Amniotic epithelial cell (primary cell): ENCODE results near the gene RPN1.

Source experiments
- DNase-seq: peaks from one replicate; pipeline ENCODE4 v3.0.0-alpha.2; 2010; ENCODE audit warnings: low read depth

RPN1 gene

GRCh38 chr3:128648940-128649663 lies 1.5 kb downstream of the RPN1 start:
- DNase-seq = peak; percentile 10

DNA sequence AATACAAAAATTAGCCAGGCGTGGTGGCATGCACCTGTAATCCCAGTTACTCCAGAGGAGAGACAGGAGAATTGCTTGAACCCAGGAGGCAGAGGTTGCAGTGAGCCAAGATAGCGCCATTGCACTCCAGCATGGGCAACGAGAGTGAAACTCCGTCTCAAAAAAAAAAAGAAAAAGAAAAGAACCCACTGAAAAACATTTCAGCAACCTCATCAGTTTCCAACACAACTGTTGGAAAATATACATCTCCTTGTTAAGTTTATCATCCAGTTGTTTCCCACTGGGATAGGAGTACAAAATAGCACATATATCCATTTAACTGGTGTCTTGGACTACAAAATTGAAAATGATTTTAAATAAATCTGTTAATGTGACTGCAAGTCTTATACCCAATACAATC lies 2.2 kb downstream of the RPN1 start:
- no peak for DNase-seq

- no peak for DNase-seq
Observed at GRCh38 chr3:128647307-128647706, 3.3 kb downstream of the RPN1 start.

GRCh38 chr3:128634075-128634611 lies 16.5 kb downstream of the RPN1 start:
- DNase-seq = no peak

DNA sequence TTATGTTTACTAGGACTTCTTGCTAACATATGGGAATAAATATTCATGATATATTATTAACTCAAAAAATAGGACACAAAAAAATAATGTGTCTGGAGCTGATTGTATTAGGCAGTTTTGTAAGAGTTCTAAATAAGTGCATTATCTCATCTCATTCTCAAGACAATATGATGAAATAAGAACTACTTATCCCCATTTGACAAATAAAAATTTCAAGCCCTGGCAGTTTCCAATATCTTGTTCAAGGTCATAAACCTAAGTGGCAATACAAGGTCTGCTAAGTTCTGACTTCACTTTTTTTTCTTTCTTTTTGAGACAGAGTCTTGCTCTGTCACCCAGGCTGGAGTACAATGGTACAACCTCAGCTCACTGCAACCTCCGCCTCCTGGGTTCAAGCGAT lies 18.3 kb downstream of the RPN1 start:
- DNase-seq = peak; percentile 34

GRCh38 chr3:128629936-128630335 lies 20.7 kb downstream of the RPN1 start:
- DNase-seq = no peak

DNA sequence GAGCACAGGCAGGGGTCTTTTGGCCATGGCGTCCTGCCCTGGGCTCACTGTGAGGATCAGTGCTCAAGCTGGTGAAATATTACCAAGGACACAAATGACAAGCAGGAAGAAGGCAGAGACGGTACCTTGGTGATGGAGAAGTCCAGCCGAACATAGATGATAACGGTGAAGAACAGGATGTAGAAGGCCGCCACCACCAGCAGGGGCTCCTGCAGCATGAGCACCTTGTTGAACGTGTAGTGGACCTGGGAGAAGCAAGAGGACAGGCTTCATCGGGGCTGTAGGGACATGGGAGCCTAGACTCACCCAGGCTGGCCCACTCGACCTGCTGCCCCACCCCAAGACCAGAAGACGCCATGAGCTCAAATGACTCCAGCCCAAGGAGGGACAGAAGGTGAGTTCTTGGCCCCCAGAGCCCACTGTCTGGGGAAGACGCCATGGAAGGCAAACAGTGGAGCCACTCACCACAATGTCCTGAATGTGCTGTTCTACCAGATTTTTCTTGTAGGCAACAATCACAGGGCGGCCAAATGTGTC lies 25.1 kb downstream of the RPN1 start:
- DNase-seq = no peak

GRCh38 chr3:128624526-128625138 lies 26.0 kb downstream of the RPN1 start:
- DNase-seq = peak; percentile 41

GRCh38 chr3:128623762-128624176 lies 26.8 kb downstream of the RPN1 start:
- peak; percentile 76 for DNase-seq

GRCh38 chr3:128621931-128622330 lies 28.7 kb downstream of the RPN1 start:
- no peak for DNase-seq

DNA sequence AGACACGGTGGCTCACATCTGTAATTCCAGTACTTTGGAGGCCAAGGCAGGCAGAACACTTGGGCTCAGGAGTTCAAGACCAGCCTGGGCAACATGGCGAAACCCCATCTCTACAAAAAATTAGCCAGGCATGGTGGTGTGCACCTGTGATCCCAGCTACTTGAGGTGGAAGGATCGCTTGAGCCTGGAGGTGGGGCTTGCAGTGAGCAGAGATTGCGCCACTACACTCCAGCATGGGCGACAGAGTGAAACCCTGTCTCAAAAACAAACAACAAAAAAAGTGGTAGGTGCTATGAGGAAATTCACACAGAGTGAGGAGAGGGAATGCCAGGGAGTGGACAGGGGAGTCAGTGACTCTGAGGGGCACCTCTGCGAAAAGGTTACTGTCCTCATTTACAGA lies 29.4 kb downstream of the RPN1 start:
- no peak for DNase-seq

DNA sequence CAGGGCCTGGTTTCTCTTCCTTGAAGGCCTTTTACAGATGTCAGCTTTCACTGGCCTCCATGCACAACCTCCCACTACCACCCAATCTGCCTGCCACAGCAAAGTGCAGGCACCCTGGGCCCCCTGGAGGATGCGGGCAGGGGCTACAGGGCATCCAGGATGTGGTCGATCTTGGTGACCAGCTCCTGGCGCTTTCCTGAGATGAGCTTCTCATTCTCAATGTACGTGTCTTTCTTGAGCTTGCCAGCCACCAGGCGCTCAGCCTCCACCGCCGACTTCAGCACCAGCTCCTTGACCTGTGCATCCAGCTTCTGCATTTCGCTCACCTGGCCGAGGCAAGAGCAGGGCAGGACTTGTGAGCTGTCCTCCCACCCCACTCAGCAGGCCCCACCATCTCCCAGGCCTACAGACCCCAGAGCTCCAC lies 30.3 kb downstream of the RPN1 start:
- no peak for DNase-seq

GRCh38 chr3:128619146-128619890 lies 31.3 kb downstream of the RPN1 start:
- DNase-seq = peak; percentile 97

- DNase-seq = peak; percentile 26
Observed at GRCh38 chr3:128618398-128618726, 32.3 kb downstream of the RPN1 start.

- peak; percentile 91 for DNase-seq
Observed at GRCh38 chr3:128617557-128618397, 32.8 kb downstream of the RPN1 start.

DNA sequence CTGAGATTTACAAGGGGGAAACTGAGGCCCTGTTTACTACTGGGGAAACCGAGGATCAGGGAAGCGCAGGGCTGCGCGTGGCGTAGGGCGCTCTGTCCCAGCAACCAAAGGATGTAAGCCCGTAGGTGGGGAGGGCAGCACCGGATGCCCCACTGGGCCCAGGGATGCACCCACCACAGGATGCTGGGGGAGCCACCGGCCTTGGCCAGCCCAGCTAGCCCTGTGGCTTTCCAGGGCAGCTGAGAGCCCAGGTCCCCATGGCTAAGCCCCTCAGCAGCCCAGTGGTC lies 33.4 kb downstream of the RPN1 start:
- DNase-seq = no peak

- no peak for DNase-seq
Observed at GRCh38 chr3:128616516-128617269, 33.9 kb downstream of the RPN1 start.

GRCh38 chr3:128614076-128614475 lies 36.5 kb downstream of the RPN1 start:
- DNase-seq = no peak

DNA sequence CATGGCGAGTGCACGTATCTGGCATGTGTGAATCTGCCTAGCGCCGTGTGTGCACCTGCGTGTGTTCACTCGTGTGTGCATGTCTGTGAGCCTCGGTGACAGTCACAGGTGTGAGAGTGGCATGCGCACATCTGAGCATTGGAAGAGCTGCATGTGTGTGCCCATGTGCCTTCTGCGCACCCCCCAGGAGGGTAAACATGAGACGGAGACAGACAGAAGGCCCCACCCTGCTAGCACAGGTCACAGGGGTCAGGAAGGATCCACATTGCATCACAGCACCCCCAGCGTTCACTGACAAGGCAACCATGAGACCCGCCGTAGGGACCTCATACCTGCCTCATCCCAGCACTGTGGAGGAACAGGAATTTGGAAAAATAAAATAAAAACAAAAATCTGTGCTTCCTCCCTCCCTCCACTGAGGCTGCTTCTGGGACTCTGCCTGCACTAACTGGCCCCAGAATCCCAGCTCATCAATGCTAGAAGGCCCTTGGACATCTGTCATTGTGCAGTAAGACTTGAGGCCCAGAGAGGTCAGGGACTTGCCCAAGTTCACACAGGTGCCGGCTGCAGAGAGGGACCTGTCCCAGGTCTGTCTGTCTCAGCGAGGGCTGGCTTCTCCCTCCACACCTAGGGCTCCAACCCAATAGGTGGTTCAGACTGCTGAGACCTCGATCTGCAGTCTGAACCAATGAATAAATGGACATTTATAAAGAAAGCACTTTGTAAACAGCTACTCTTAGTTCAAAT lies 37.4 kb downstream of the RPN1 start:
- no peak for DNase-seq

DNA sequence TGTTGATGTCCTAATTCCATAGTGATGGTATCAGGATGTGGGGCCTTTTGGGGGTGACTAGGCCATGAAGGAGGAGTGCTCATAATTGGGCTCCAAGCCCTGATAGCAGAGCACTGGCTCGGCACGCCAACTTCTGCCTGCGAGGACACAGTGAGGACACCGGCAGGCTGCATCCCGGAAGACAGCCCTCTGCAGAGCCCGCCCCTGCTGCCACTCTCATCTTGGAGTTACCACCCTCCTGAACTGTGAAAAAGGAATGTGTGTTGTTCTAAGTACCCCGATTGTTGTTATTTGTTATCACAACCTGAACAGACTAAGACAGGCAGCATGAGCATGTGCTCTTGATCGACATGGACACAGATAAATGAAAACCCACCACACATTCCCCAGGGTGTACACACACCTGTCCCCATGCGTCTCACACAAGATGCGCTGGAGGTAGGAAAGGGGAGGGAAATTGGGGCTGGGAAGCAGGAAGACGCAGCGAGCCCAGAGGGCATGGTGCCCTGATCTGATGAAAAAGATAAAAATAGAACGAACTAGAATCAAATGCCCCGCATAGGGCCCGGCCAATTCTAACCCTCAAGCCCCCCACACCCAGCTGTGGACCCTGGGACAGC lies 40.1 kb downstream of the RPN1 start:
- no peak for DNase-seq
